H1 (cell line): ENCODE measurements around the gene PGF.

Experiments
- CREB1 ChIP-seq: IDR thresholded peaks from 2 replicates; pipeline ENCODE4 v1.6.1; 2012; ENCODE audit warnings: inconsistent platforms
- CTCF ChIP-seq, 3 experiments: IDR thresholded peaks; 1 replicate in 2 of 3; 2 replicates in 1 of 3; pipeline versions ENCODE4 v1.5.1 to v1.6.1; 2011; ENCODE audit warnings: low read length in 3 of 3, mild to moderate bottlenecking in 3 of 3, inconsistent platforms in 2 of 3, low read depth in 1 of 3, moderate library complexity in 1 of 3; ENCODE audit not compliant: insufficient read depth in 1 of 3; ENCODE audit errors: control extremely low read depth in 1 of 3
- FOSL1 ChIP-seq: IDR thresholded peaks from 2 replicates; pipeline ENCODE4 v1.6.1; 2011; ENCODE audit warnings: mild to moderate bottlenecking, low read depth, low read length, moderate library complexity; ENCODE audit not compliant: insufficient read depth
- HDAC6 ChIP-seq: IDR thresholded peaks from one replicate; pipeline ENCODE4 v1.7.1; 2012; ENCODE audit warnings: low read depth, mild to moderate bottlenecking, inconsistent platforms, low read length, moderate library complexity
- POLR2A ChIP-seq, 2 experiments: IDR thresholded peaks; 1 replicate in 1 of 2; 2 replicates in 1 of 2; pipeline ENCODE4 v1.6.1; 2011; ENCODE audit warnings: low read depth in 2 of 2, low read length in 2 of 2, mild to moderate bottlenecking in 2 of 2; ENCODE audit errors: control extremely low read depth in 1 of 2
- POLR2AphosphoS5 ChIP-seq: IDR thresholded peaks from 2 replicates; pipeline ENCODE4 v1.6.1; 2011; ENCODE audit warnings: low read depth, low read length

GRCh38 chr14:74898083-74898482, 57.3 kb downstream of the PGF start:
- TF ChIP-seq CTCF (IDR thresholded peaks at IDR 0.05; ENCODE audit: control extremely low read depth in 1 of 3, insufficient read depth in 1 of 3, low read depth in 1 of 3, low read length in 3 of 3) = no peak
- TF ChIP-seq POLR2AphosphoS5 = no peak
- TF ChIP-seq POLR2A (IDR thresholded peaks at IDR 0.05; ENCODE audit: control extremely low read depth in 1 of 2, low read depth in 2 of 2, low read length in 2 of 2) = no peak
- TF ChIP-seq CREB1 = no peak
- TF ChIP-seq HDAC6 = no peak
- no peak for TF ChIP-seq FOSL1
